22Rv1 (cell line): ENCODE data around the gene RMI1.

Source experiments
- CTCF ChIP-seq: fragments of 450-650 bp; IDR thresholded peaks from 2 replicates; pipeline ENCODE4 v1.5.1; 2017; ENCODE audit warnings: mild to moderate bottlenecking
- ZFX ChIP-seq: fragments of 450-650 bp; IDR thresholded peaks from 2 replicates; pipeline ENCODE4 v1.6.1; 2017; ENCODE audit warnings: antibody characterized with exemption, borderline replicate concordance

- TF ChIP-seq CTCF (no peak), ZFX (no peak)
Measured at GRCh38 chr9:83971485-83971884, 9.1 kb upstream of the RMI1 start.
